AG09309 (cell line): ENCODE results near the gene ADH1B.
"Not testable (repeated sequence)": the region's sequence is repeated elsewhere in the genome, so short reads cannot be mapped to it uniquely, and the experiment has no call there.

ENCODE experiments used
- DNase-seq: peaks from one replicate; pipeline ENCODE4 v3.0.0-alpha.2; 2010; ENCODE audit warnings: low read depth
- H3K4me3 ChIP-seq: 2 replicates; pipeline ENCODE4 v1.5.1; 2011; ENCODE audit warnings: mild to moderate bottlenecking, low read depth, low read length, moderate library complexity; ENCODE audit not compliant: control insufficient read depth
- CTCF ChIP-seq: IDR thresholded peaks from 2 replicates; pipeline ENCODE4 v1.5.1; 2011; ENCODE audit warnings: mild to moderate bottlenecking, low read depth, low read length, inconsistent platforms; ENCODE audit not compliant: insufficient read depth, control insufficient read depth; ENCODE audit errors: missing control alignments

ADH1B gene

GRCh38 chr4:99324361-99324760 is 3.2 kb upstream of the ADH1B start:
- H3K4me3 ChIP-seq: no peak overlapping the region
- no peak for DNase-seq
- no peak for TF ChIP-seq CTCF

- TF ChIP-seq CTCF: no peak
- no peak overlapping the region for H3K4me3 ChIP-seq
- DNase-seq: no peak
Observed at GRCh38 chr4:99323756-99324155, 2.6 kb upstream of the ADH1B start.

GRCh38 chr4:99317811-99318210 is 3.4 kb downstream of the ADH1B start:
- H3K4me3 ChIP-seq, DNase-seq: not testable (repeated sequence)

GRCh38 chr4:99317354-99317753 is 3.8 kb downstream of the ADH1B start:
- TF ChIP-seq CTCF: no peak
- no peak overlapping the region for H3K4me3 ChIP-seq
- DNase-seq: no peak

- DNase-seq: no peak
- no peak for TF ChIP-seq CTCF
- H3K4me3 ChIP-seq: no peak overlapping the region
Observed at GRCh38 chr4:99315839-99316238, 5.4 kb downstream of the ADH1B start.

- TF ChIP-seq CTCF: no peak
- no peak for DNase-seq
- H3K4me3 ChIP-seq: no peak overlapping the region
Observed at GRCh38 chr4:99314211-99314610, 7.0 kb downstream of the ADH1B start.

GRCh38 chr4:99310389-99310788 is 10.8 kb downstream of the ADH1B start:
- no peak for DNase-seq
- TF ChIP-seq CTCF: no peak

More at GRCh38 chr4:99310389-99310788, 10.8 kb downstream of the ADH1B start:
- no peak overlapping the region for H3K4me3 ChIP-seq
